Testis (tissue), 2 donors: ENCODE results near the gene DYRK1B.

Source experiments
- CTCF ChIP-seq, 3 experiments: fragments of 450-650 bp in 2 of 3; fragments of 200-600 bp in 1 of 3; sonication (generic) in 1 of 3; IDR thresholded peaks; one replicate each; pipeline ENCODE4 v1.5.1; 2016 to 2019; ENCODE audit warnings: antibody characterized with exemption in 3 of 3, mild to moderate bottlenecking in 2 of 3, moderate library complexity in 1 of 3
- POLR2A ChIP-seq: fragments of 450-650 bp; IDR thresholded peaks from one replicate; pipeline ENCODE4 v1.6.1; 2017; ENCODE audit warnings: antibody characterized with exemption, mild to moderate bottlenecking, moderate library complexity

GRCh38 chr19:39797083-39797482 lies 36.9 kb downstream of the DYRK1B start:
- TF ChIP-seq POLR2A, result no peak
- no peak for TF ChIP-seq CTCF (IDR thresholded peaks at IDR 0.05)
